Hematopoietic multipotent progenitor cell treated with erythropoietin and hydrocortisone succinate and interleukin-3 and kit ligand, for 6 days (in vitro differentiated cells): ENCODE data around the gene GABBR2.

Source experiments
- DNase-seq: peaks from one replicate; pipeline ENCODE4 v3.0.0-alpha.2; 2015

The GABBR2 gene

GRCh38 chr9:98708933-98709911 is at the start of gene GABBR2:
Gene GABBR2 (minus strand): TSS chr9:98708935. CDS start chr9:98708737, 198 bp downstream.
- no peak for DNase-seq

GRCh38 chr9:98755006-98755618 is 46.4 kb upstream of the GABBR2 start:
- peak; percentile 8 for DNase-seq

GRCh38 chr9:98751210-98751609 is 42.5 kb upstream of the GABBR2 start:
- DNase-seq: no peak

- peak; percentile 29 for DNase-seq
These were observed 41.8 kb upstream of the GABBR2 start for GRCh38 chr9:98750364-98751060.

GRCh38 chr9:98747476-98747875 is 38.7 kb upstream of the GABBR2 start:
- DNase-seq: no peak

GRCh38 chr9:98745470-98745869 is 36.7 kb upstream of the GABBR2 start:
- no peak for DNase-seq

GRCh38 chr9:98743818-98744611 is 35.3 kb upstream of the GABBR2 start:
- DNase-seq: no peak

GRCh38 chr9:98743329-98743728 is 34.6 kb upstream of the GABBR2 start:
- no peak for DNase-seq

- DNase-seq: no peak
These were observed 33.9 kb upstream of the GABBR2 start for GRCh38 chr9:98742325-98743280.

- DNase-seq: no peak
These were observed 31.6 kb upstream of the GABBR2 start for GRCh38 chr9:98740226-98740881.

- no peak for DNase-seq
These were observed 30.0 kb upstream of the GABBR2 start for GRCh38 chr9:98738741-98739140.

GRCh38 chr9:98736226-98736625 is 27.5 kb upstream of the GABBR2 start:
- no peak for DNase-seq

GRCh38 chr9:98732801-98733200 is 24.1 kb upstream of the GABBR2 start:
- DNase-seq: no peak

GRCh38 chr9:98732091-98732490 is 23.4 kb upstream of the GABBR2 start:
- DNase-seq: no peak

- DNase-seq: no peak
These were observed 22.1 kb upstream of the GABBR2 start for GRCh38 chr9:98730871-98731270.

GRCh38 chr9:98728500-98728899 is 19.8 kb upstream of the GABBR2 start:
- no peak for DNase-seq

GRCh38 chr9:98727428-98727827 is 18.7 kb upstream of the GABBR2 start:
- no peak for DNase-seq

GRCh38 chr9:98726735-98727134 is 18.0 kb upstream of the GABBR2 start:
- peak; percentile 50 for DNase-seq

- DNase-seq: no peak
These were observed 16.2 kb upstream of the GABBR2 start for GRCh38 chr9:98724810-98725530.

GRCh38 chr9:98721643-98722042 is 12.9 kb upstream of the GABBR2 start:
- DNase-seq: no peak
